H1 (cell line): Measurements from ENCODE around the gene PRRT2.

Experiments used
- EP300 ChIP-seq, 2 experiments: IDR thresholded peaks; 1 replicate in 1 of 2; 2 replicates in 1 of 2; pipeline ENCODE4 v1.6.1; 2011 to 2012; ENCODE audit warnings: low read depth in 2 of 2, low read length in 2 of 2, mild to moderate bottlenecking in 2 of 2, borderline replicate concordance in 1 of 2, inconsistent platforms in 1 of 2, moderate library complexity in 1 of 2
- JUN ChIP-seq: IDR thresholded peaks from 2 replicates; pipeline ENCODE4 v1.6.1; 2011; ENCODE audit warnings: low read depth, mild to moderate bottlenecking, improper control_type of control experiment, low read length
- POLR2A ChIP-seq, 2 experiments: IDR thresholded peaks; 1 replicate in 1 of 2; 2 replicates in 1 of 2; pipeline ENCODE4 v1.6.1; 2011; ENCODE audit warnings: low read depth in 2 of 2, low read length in 2 of 2, mild to moderate bottlenecking in 2 of 2; ENCODE audit errors: control extremely low read depth in 1 of 2
- POLR2AphosphoS5 ChIP-seq: IDR thresholded peaks from 2 replicates; pipeline ENCODE4 v1.6.1; 2011; ENCODE audit warnings: low read depth, low read length
- TF ChIP-seq, protein P1 (sequence below), 3 experiments: IDR thresholded peaks; 1 replicate in 2 of 3; 2 replicates in 1 of 3; pipeline versions ENCODE4 v1.5.1 to v1.6.1; 2011; ENCODE audit warnings: low read length in 3 of 3, mild to moderate bottlenecking in 3 of 3, inconsistent platforms in 2 of 3, low read depth in 1 of 3, moderate library complexity in 1 of 3; ENCODE audit not compliant: insufficient read depth in 1 of 3; ENCODE audit errors: control extremely low read depth in 1 of 3
- TF ChIP-seq, protein P2 (sequence below): IDR thresholded peaks from 2 replicates; pipeline ENCODE4 v1.6.1; 2012; ENCODE audit warnings: inconsistent platforms

DNA sequence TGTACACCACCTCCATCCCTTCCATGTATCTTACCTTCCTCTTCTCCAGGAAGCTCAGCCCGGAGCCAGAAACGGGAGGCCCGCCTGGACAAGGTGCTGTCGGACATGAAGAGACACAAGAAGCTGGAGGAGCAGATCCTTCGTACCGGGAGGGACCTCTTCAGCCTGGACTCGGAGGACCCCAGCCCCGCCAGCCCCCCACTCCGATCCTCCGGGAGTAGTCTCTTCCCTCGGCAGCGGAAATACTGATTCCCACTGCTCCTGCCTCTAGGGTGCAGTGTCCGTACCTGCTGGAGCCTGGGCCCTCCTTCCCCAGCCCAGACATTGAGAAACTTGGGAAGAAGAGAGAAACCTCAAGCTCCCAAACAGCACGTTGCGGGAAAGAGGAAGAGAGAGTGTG lies 7.5 kb downstream of the PRRT2 start:
- TF ChIP-seq, protein P1, sequence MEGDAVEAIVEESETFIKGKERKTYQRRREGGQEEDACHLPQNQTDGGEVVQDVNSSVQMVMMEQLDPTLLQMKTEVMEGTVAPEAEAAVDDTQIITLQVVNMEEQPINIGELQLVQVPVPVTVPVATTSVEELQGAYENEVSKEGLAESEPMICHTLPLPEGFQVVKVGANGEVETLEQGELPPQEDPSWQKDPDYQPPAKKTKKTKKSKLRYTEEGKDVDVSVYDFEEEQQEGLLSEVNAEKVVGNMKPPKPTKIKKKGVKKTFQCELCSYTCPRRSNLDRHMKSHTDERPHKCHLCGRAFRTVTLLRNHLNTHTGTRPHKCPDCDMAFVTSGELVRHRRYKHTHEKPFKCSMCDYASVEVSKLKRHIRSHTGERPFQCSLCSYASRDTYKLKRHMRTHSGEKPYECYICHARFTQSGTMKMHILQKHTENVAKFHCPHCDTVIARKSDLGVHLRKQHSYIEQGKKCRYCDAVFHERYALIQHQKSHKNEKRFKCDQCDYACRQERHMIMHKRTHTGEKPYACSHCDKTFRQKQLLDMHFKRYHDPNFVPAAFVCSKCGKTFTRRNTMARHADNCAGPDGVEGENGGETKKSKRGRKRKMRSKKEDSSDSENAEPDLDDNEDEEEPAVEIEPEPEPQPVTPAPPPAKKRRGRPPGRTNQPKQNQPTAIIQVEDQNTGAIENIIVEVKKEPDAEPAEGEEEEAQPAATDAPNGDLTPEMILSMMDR (IDR thresholded peaks at IDR 0.05; ENCODE audit: control extremely low read depth in 1 of 3, insufficient read depth in 1 of 3, low read depth in 1 of 3, low read length in 3 of 3), result peak; percentile 14 to 44 (median 41); a peak in 3 of 4 replicates
- TF ChIP-seq POLR2A (IDR thresholded peaks at IDR 0.05; ENCODE audit: control extremely low read depth in 1 of 2, low read depth in 2 of 2, low read length in 2 of 2) (no peak), JUN (no peak), EP300 (IDR thresholded peaks at IDR 0.05; ENCODE audit: borderline replicate concordance in 1 of 2, low read depth in 2 of 2, low read length in 2 of 2) (no peak), POLR2AphosphoS5 (no peak)
- TF ChIP-seq, protein P2, sequence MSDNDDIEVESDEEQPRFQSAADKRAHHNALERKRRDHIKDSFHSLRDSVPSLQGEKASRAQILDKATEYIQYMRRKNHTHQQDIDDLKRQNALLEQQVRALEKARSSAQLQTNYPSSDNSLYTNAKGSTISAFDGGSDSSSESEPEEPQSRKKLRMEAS, result no peak
